GM10266 (cell line): ENCODE results near the gene RELN.

Experiments used
- DNase-seq: peaks from one replicate; pipeline ENCODE4 v3.0.0; 2012; ENCODE audit errors: extremely low spot score
- TF ChIP-seq, protein P1 (sequence below): IDR thresholded peaks from 2 replicates; pipeline ENCODE4 v1.5.1; 2012; ENCODE audit warnings: mild to moderate bottlenecking, low read depth; ENCODE audit not compliant: control insufficient read depth, insufficient read depth; ENCODE audit errors: missing control alignments

The RELN gene

GRCh38 chr7:103705542-103705941 is 283.9 kb downstream of the RELN start:
- DNase-seq: no peak
- TF ChIP-seq, protein P1, sequence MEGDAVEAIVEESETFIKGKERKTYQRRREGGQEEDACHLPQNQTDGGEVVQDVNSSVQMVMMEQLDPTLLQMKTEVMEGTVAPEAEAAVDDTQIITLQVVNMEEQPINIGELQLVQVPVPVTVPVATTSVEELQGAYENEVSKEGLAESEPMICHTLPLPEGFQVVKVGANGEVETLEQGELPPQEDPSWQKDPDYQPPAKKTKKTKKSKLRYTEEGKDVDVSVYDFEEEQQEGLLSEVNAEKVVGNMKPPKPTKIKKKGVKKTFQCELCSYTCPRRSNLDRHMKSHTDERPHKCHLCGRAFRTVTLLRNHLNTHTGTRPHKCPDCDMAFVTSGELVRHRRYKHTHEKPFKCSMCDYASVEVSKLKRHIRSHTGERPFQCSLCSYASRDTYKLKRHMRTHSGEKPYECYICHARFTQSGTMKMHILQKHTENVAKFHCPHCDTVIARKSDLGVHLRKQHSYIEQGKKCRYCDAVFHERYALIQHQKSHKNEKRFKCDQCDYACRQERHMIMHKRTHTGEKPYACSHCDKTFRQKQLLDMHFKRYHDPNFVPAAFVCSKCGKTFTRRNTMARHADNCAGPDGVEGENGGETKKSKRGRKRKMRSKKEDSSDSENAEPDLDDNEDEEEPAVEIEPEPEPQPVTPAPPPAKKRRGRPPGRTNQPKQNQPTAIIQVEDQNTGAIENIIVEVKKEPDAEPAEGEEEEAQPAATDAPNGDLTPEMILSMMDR: no peak

GRCh38 chr7:103704701-103705100 is 284.8 kb downstream of the RELN start:
- TF ChIP-seq, protein P1: no peak
- no peak for DNase-seq

DNA sequence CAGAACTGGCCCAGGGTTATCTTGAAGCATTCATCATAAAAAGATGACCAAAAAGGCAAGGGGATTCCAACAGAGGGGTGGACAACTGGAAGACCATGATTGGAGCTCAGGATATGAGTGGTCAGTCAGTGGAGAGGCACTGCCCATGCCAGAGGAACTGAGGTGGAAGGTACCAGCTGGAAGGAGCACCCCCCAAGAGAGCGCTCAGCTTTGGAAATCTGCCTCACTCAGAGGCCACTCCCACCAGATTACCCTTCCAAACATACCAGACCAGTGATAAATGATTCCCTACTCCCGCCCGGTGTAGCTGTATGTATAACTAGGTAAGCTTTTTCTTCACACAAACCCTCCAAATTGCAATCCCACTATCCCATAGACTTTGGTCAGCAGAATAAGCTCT is 286.5 kb downstream of the RELN start:
- TF ChIP-seq, protein P1: no peak
- DNase-seq: no peak

DNA sequence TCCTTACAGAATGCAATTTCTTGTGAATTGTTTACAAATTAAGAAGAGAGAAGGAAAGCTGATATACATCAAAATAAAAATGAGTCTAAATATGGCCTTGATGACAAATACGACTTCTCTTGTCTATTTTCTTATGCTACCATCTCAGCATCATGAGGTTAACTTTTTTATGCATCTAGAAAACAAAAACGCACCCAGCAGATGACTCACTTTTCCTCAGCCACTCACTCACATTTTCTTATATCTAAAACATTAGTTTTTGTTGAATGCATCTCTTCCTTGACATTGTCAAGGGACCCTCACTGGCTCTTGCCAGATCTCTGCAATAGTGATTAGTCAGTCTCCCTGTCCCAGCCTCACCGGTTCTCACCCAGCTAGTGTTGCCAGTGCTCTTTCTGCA is 287.0 kb downstream of the RELN start:
- no peak for DNase-seq
- TF ChIP-seq, protein P1: no peak

- TF ChIP-seq, protein P1: no peak
- DNase-seq: no peak
Measured at GRCh38 chr7:103699032-103699431, 290.4 kb downstream of the RELN start.

DNA sequence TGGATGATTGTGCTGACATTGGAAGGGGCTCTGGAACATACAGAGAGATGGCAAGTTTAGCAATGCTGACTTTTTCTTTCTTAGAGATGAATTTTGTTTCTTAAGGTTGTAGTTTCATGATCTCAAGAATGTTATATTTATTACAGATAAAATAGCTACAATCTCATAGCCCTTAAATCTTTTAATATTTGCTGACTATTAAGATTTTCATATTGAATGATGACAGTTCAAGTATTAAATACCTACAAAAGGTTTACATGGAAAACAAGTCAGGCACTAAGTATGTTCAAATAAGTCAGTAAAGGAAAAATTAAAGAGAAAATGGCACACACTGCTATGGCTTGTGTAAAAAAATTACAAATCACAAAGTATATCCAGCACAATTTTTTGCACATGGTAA is 291.4 kb downstream of the RELN start:
- TF ChIP-seq, protein P1: no peak
- no peak for DNase-seq

GRCh38 chr7:103695521-103695920 is 293.9 kb downstream of the RELN start:
- no peak for DNase-seq
- TF ChIP-seq, protein P1: no peak
